A549 (cell line): ENCODE data around the gene MRPL30. TPM values are rescaled to one million over a fixed set of nuclear protein-coding genes. Genes with fewer than 3 reads are reported as not detected.

Experiments used
- ATAC-seq, 2 experiments: fragments of 200-7000 bp in 1 of 2; fragments of >200 bp in 1 of 2; cut with Nextera tagmentation in 1 of 2; cut with Tn5 transposase in 1 of 2; 3 replicates each; pipeline versions ENCODE4 v1.8.0 to v1.9.1; 2018 to 2020; ENCODE audit warnings: mild to moderate bottlenecking in 1 of 2, moderate library complexity in 1 of 2
- CTCF ChIA-PET: fragments of 300-600 bp; sonication (Branson Sonifier 250); formaldehyde crosslinking; extraction: SDS; loops from one replicate; lab custom pipeline; 2021; ENCODE audit warnings: antibody characterized with exemption, inconsistent platforms; lab: Yijun Ruan, JAX
- POLR2A ChIA-PET: fragments of 350-600 bp; formaldehyde crosslinking; extraction: SDS; loops from one replicate; lab custom pipeline; 2021; ENCODE audit warnings: antibody characterized with exemption, inconsistent platforms; lab: Yijun Ruan, JAX
- DNase-seq, 2 experiments: peaks; one replicate each; pipeline versions ENCODE4 v3.0.0 to v3.0.0-alpha.2; 2011 to 2016; ENCODE audit warnings: low read depth in 1 of 2, low spot score in 1 of 2
- FAIRE-seq: peaks from 2 replicates; lab custom pipeline; 2011; peaks lifted over from hg19 to GRCh38; lab: Jason Lieb, UNC
- H3K27ac ChIP-seq, 2 experiments: fragments of >200 bp; sonication (Bioruptor Twin); formaldehyde crosslinking; 3 replicates each; pipeline ENCODE4 v1.5.1; 2016 to 2017
- H3K4me1 ChIP-seq: fragments of >200 bp; sonication (Bioruptor Twin); formaldehyde crosslinking; 3 replicates; pipeline ENCODE4 v1.6.1; 2016
- H3K4me2 ChIP-seq: fragments of >200 bp; sonication (Bioruptor Twin); formaldehyde crosslinking; 3 replicates; pipeline ENCODE4 v1.6.1; 2016
- H3K4me3 ChIP-seq: fragments of >200 bp; sonication (Bioruptor Twin); formaldehyde crosslinking; 3 replicates; pipeline ENCODE4 v1.5.1; 2016
- H3K9me3 ChIP-seq: fragments of >200 bp; sonication (Bioruptor Twin); formaldehyde crosslinking; 3 replicates; pipeline ENCODE4 v1.6.1; 2016
- CBX8 ChIP-seq: fragments of 200-600 bp; sonication (generic); IDR thresholded peaks from 2 replicates; pipeline ENCODE4 v1.6.1; 2016
- ELK1 ChIP-seq: fragments of 150-350 bp; IDR thresholded peaks from 2 replicates; pipeline ENCODE4 v1.6.1; 2014; ENCODE audit warnings: low read depth, mild to moderate bottlenecking, low read length
- ESRRA ChIP-seq: fragments of 150-350 bp; IDR thresholded peaks from 2 replicates; pipeline ENCODE4 v1.6.1; 2014; ENCODE audit warnings: mild to moderate bottlenecking, low read length, borderline replicate concordance
- FOSL2 ChIP-seq, 2 experiments: fragments of 450-650 bp in 1 of 2; fragments of >200 bp in 1 of 2; sonication (Bioruptor Twin) in 1 of 2; formaldehyde crosslinking; IDR thresholded peaks; 2 replicates each; pipeline versions ENCODE4 v1.5.0 to v1.6.1; 2016 to 2020; ENCODE audit warnings: mild to moderate bottlenecking in 1 of 2, moderate library complexity in 1 of 2
- JUNB ChIP-seq: fragments of >200 bp; sonication (Bioruptor Twin); formaldehyde crosslinking; IDR thresholded peaks from 2 replicates; pipeline ENCODE4 v1.6.1; 2016
- MAFK ChIP-seq: fragments of 450-650 bp; IDR thresholded peaks from 2 replicates; pipeline ENCODE4 v1.6.1; 2014; ENCODE audit not compliant: partially characterized antibody
- NFE2L2 ChIP-seq: fragments of 150-350 bp; conservative IDR thresholded peaks from 2 replicates; pipeline ENCODE4 v1.6.1; 2014; ENCODE audit warnings: low read length
- NPAS2 ChIP-seq: fragments of 250-450 bp; sonication (Bioruptor Pico); IDR thresholded peaks from 2 replicates; pipeline ENCODE4 v1.8.0; 2022; ENCODE audit warnings: mild to moderate bottlenecking, moderate library complexity, borderline replicate concordance
- PBX3 ChIP-seq: IDR thresholded peaks from 2 replicates; pipeline ENCODE4 v1.6.1; 2012
- POLR2AphosphoS2 ChIP-seq: conservative IDR thresholded peaks from 2 replicates; pipeline ENCODE4 v1.6.1; 2012; ENCODE audit warnings: low read length, improper control_type of control experiment, inconsistent platforms
- RAD21 ChIP-seq, 2 experiments: fragments of >200 bp in 1 of 2; sonication (Bioruptor Twin) in 1 of 2; formaldehyde crosslinking in 1 of 2; IDR thresholded peaks in 1 of 2; conservative IDR thresholded peaks in 1 of 2; 2 replicates in 1 of 2; 3 replicates in 1 of 2; pipeline ENCODE4 v1.6.1; 2012 to 2018; ENCODE audit warnings: inconsistent platforms in 1 of 2
- USF2 ChIP-seq: fragments of 450-650 bp; IDR thresholded peaks from 2 replicates; pipeline ENCODE4 v1.6.1; 2014; ENCODE audit warnings: antibody characterized with exemption
- ZFP36 ChIP-seq: fragments of 450-650 bp; IDR thresholded peaks from 2 replicates; pipeline ENCODE4 v1.6.1; 2014; ENCODE audit warnings: borderline replicate concordance; ENCODE audit not compliant: partially characterized antibody
- ZNF302 ChIP-seq: fragments of 250-450 bp; sonication (Bioruptor Pico); IDR thresholded peaks from 2 replicates; pipeline ENCODE4 v1.9.0; 2021; ENCODE audit warnings: inconsistent platforms, mild to moderate bottlenecking, moderate library complexity
- WGBS: methylation state at CpG from one replicate; pipeline ENCODE4 v1.1.6; 2017; ENCODE audit errors: missing lambda C conversion rate; 5-methylcytosine and 5-hydroxymethylcytosine counted together
- polyA plus RNA-seq, 4 experiments: library from polyadenylated mRNA; depleted of rRNA in 3 of 4; stranded (reverse); fragments of >200 nt; fragmentation: RNase III in 1 of 4; extraction: RNeasy Plus Mini Kit Qiagen cat#74134 plus additional on column Dnase treatment in 1 of 4; gene quantifications; 2 replicates in 3 of 4; 3 replicates in 1 of 4; pipeline ENCODE4 v1.2.3, GENCODE V29; 2011 to 2017
- TF ChIP-seq, protein P1 (sequence below): fragments of 250-450 bp; sonication (Bioruptor Pico); IDR thresholded peaks from 2 replicates; pipeline ENCODE4 v1.5.0; 2021; ENCODE audit warnings: mild to moderate bottlenecking, moderate library complexity, borderline replicate concordance
- TF ChIP-seq, protein P2 (sequence below): fragments of >200 bp; sonication (Bioruptor Twin); formaldehyde crosslinking; IDR thresholded peaks from 3 replicates; pipeline ENCODE4 v1.5.1; 2016

The MRPL30 gene
- polyA plus RNA-seq, 2 of the 4 experiments (the other 2 are of a cell fraction): 40.0 to 43.5 TPM

DNA sequence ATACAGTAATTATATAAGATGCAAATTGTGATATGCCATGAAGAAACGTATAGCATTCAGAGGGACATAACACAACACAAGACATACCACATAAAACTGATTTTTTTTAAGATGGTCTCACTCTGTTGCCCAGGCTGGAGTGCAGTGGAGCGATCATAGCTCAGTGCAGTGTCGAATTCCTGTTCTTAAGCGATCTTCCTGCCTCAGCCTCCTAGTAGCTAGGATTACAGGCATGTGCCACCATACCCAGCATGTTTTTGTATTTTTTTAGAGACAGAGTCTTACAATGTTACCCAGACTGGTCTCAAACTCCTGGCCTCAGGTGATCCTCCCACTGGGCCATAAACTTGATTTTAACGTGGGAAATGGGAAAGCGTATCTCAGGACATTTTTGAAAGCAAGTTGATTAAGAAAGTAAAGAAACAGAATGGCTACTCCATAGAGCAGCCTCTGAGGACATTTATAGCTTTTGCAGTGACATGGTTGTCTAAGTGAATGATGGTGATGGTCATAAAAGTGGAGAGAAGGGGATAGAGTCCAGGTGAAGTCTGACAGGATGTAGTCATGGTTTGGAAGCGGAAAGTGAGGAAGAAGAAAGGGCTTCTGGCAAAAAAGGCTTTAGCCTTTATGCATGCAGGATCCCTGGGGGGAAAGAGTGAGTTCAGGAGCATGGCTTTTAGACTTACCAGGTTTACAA lies 28.6 kb upstream of the MRPL30 start:
- POLR2A ChIA-PET: interaction anchor here (4.4 kb wide), 1 partner anchor 11 kb away, joined by 54 read pairs; the partner anchor contains the start of gene C2orf15
- ATAC-seq: no peak
- no peak for FAIRE-seq
- no peak overlapping the region for H3K4me2 ChIP-seq
- no peak for DNase-seq
- H3K9me3 ChIP-seq: no peaks in the 10 kb centered on the region
- no peak overlapping the region for H3K27ac ChIP-seq
- peaks cover 10% of the 10 kb centered on the region; the same call in 1 of the 3 replicates for H3K4me1 ChIP-seq
- no peak overlapping the region for H3K4me3 ChIP-seq
- 88% methylated on average over 7 of the region's 7 CpGs for WGBS
- TF ChIP-seq USF2 (no peak), JUNB (no peak), PBX3 (no peak), ZFP36 (no peak), NPAS2 (CRISPR knock-in tag) (no peak), ESRRA (no peak), ELK1 (no peak), NFE2L2 (no peak), ZNF302 (CRISPR knock-in tag) (no peak), POLR2AphosphoS2 (no peak), RAD21 (conservative IDR thresholded peaks at IDR 0.05 in 1 of 2, IDR thresholded peaks at IDR 0.05 in 1 of 2) (no peak), FOSL2 (IDR thresholded peaks at IDR 0.05) (no peak), FOSL2 (CRISPR knock-in tag; IDR thresholded peaks at IDR 0.05) (no peak), CBX8 (no peak), MAFK (no peak)
- TF ChIP-seq, protein P1, sequence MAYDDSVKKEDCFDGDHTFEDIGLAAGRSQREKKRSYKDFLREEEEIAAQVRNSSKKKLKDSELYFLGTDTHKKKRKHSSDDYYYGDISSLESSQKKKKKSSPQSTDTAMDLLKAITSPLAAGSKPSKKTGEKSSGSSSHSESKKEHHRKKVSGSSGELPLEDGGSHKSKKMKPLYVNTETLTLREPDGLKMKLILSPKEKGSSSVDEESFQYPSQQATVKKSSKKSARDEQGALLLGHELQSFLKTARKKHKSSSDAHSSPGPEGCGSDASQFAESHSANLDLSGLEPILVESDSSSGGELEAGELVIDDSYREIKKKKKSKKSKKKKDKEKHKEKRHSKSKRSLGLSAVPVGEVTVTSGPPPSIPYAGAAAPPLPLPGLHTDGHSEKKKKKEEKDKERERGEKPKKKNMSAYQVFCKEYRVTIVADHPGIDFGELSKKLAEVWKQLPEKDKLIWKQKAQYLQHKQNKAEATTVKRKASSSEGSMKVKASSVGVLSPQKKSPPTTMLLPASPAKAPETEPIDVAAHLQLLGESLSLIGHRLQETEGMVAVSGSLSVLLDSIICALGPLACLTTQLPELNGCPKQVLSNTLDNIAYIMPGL (CRISPR knock-in tag): no peak
- TF ChIP-seq, protein P2, sequence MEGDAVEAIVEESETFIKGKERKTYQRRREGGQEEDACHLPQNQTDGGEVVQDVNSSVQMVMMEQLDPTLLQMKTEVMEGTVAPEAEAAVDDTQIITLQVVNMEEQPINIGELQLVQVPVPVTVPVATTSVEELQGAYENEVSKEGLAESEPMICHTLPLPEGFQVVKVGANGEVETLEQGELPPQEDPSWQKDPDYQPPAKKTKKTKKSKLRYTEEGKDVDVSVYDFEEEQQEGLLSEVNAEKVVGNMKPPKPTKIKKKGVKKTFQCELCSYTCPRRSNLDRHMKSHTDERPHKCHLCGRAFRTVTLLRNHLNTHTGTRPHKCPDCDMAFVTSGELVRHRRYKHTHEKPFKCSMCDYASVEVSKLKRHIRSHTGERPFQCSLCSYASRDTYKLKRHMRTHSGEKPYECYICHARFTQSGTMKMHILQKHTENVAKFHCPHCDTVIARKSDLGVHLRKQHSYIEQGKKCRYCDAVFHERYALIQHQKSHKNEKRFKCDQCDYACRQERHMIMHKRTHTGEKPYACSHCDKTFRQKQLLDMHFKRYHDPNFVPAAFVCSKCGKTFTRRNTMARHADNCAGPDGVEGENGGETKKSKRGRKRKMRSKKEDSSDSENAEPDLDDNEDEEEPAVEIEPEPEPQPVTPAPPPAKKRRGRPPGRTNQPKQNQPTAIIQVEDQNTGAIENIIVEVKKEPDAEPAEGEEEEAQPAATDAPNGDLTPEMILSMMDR: no peak
- CTCF ChIA-PET: no interaction called here
